H9 (cell line): ENCODE measurements around the gene DIP2C. TPM values are rescaled to one million over a fixed set of nuclear protein-coding genes. Genes with fewer than 3 reads are reported as not detected.

Source experiments
- DNase-seq: peaks from one replicate; pipeline ENCODE4 v3.0.0-alpha.2; 2017
- H2AFZ ChIP-seq: one replicate; pipeline ENCODE4 v1.6.1; 2013; ENCODE audit warnings: mild to moderate bottlenecking, low read length, control low read depth, moderate library complexity
- H2AK5ac ChIP-seq: 2 replicates; pipeline ENCODE4 v1.6.1; 2013; ENCODE audit warnings: low read length, control low read depth, mixed read lengths; ENCODE audit not compliant: insufficient read length
- H2BK120ac ChIP-seq: one replicate; pipeline ENCODE4 v1.6.1; 2013; ENCODE audit warnings: low read depth, mild to moderate bottlenecking, low read length, control low read depth, inconsistent platforms; ENCODE audit not compliant: poor library complexity, severe bottlenecking
- H2BK12ac ChIP-seq: 2 replicates; pipeline ENCODE4 v1.6.1; 2013; ENCODE audit warnings: low read length, control low read depth, mixed read lengths, low read depth; ENCODE audit not compliant: insufficient read length
- H2BK15ac ChIP-seq: 2 replicates; pipeline ENCODE4 v1.6.1; 2013; ENCODE audit warnings: low read depth, low read length, control low read depth
- H2BK20ac ChIP-seq: one replicate; pipeline ENCODE4 v1.6.1; 2013; ENCODE audit warnings: low read depth, mild to moderate bottlenecking, low read length, control low read depth, inconsistent platforms; ENCODE audit not compliant: poor library complexity, severe bottlenecking
- H2BK5ac ChIP-seq: 2 replicates; pipeline ENCODE4 v1.6.1; 2013; ENCODE audit warnings: low read length, control low read depth, mixed read lengths; ENCODE audit not compliant: insufficient read length
- H3K14ac ChIP-seq: 2 replicates; pipeline ENCODE4 v1.6.1; 2013; ENCODE audit warnings: low read length, control low read depth; ENCODE audit not compliant: insufficient read depth
- H3K18ac ChIP-seq: 2 replicates; pipeline ENCODE4 v1.6.1; 2013; ENCODE audit warnings: low read depth, mild to moderate bottlenecking, mixed read lengths, low read length, control low read depth; ENCODE audit not compliant: insufficient read length
- H3K23ac ChIP-seq: 2 replicates; pipeline ENCODE4 v1.6.1; 2013; ENCODE audit warnings: low read length, control low read depth, mixed read lengths, low read depth; ENCODE audit not compliant: insufficient read length
- H3K23me2 ChIP-seq: 2 replicates; pipeline ENCODE4 v1.6.1; 2013; ENCODE audit warnings: low read depth, mild to moderate bottlenecking, mixed read lengths, low read length, control low read depth; ENCODE audit not compliant: insufficient read length, poor library complexity, severe bottlenecking
- H3K27ac ChIP-seq: 2 replicates; pipeline ENCODE4 v1.5.1; 2013; ENCODE audit warnings: low read length, control low read depth, mixed read lengths, low read depth; ENCODE audit not compliant: insufficient read length
- H3K27me3 ChIP-seq: 2 replicates; pipeline ENCODE4 v1.6.1; 2013; ENCODE audit warnings: low read length, control low read depth, inconsistent platforms; ENCODE audit not compliant: insufficient read depth
- H3K4ac ChIP-seq: 2 replicates; pipeline ENCODE4 v1.6.1; 2013; ENCODE audit warnings: low read depth, mild to moderate bottlenecking, control low read depth, inconsistent platforms, low read length, moderate library complexity
- H3K4me1 ChIP-seq: 2 replicates; pipeline ENCODE4 v1.6.1; 2013; ENCODE audit warnings: low read length, control low read depth, inconsistent platforms; ENCODE audit not compliant: insufficient read depth
- H3K4me2 ChIP-seq: 2 replicates; pipeline ENCODE4 v1.6.1; 2013; ENCODE audit warnings: low read length, control low read depth, mixed read lengths; ENCODE audit not compliant: insufficient read length, insufficient read depth
- H3K56ac ChIP-seq: 2 replicates; pipeline ENCODE4 v1.6.1; 2013; ENCODE audit warnings: low read depth, mild to moderate bottlenecking, mixed read lengths, low read length, control low read depth; ENCODE audit not compliant: insufficient read length
- H3K79me1 ChIP-seq: 2 replicates; pipeline ENCODE4 v1.6.1; 2013; ENCODE audit warnings: low read depth, mild to moderate bottlenecking, moderate library complexity, low read length, control low read depth, inconsistent platforms; ENCODE audit not compliant: insufficient read depth, poor library complexity, severe bottlenecking
- H3K79me2 ChIP-seq: 2 replicates; pipeline ENCODE4 v1.6.1; 2013; ENCODE audit warnings: low read length, control low read depth, inconsistent platforms; ENCODE audit not compliant: insufficient read depth
- H3K9ac ChIP-seq: 2 replicates; pipeline ENCODE4 v1.6.1; 2013; ENCODE audit warnings: low read length, control low read depth, mixed read lengths; ENCODE audit not compliant: insufficient read length; ENCODE audit errors: extremely low read depth
- H3K9me3 ChIP-seq: one replicate; pipeline ENCODE4 v1.6.1; 2013; ENCODE audit warnings: low read depth, low read length, inconsistent platforms; ENCODE audit not compliant: control insufficient read depth
- H3T11ph ChIP-seq: one replicate; pipeline ENCODE4 v1.6.1; 2013; ENCODE audit warnings: mild to moderate bottlenecking, low read length, control low read depth, inconsistent platforms
- H4K20me1 ChIP-seq: one replicate; pipeline ENCODE4 v1.6.1; 2013; ENCODE audit not compliant: control insufficient read depth, insufficient read length, insufficient read depth
- H4K5ac ChIP-seq: 2 replicates; pipeline ENCODE4 v1.6.1; 2013; ENCODE audit warnings: low read depth, mild to moderate bottlenecking, mixed read lengths, low read length, control low read depth; ENCODE audit not compliant: insufficient read length
- H4K8ac ChIP-seq: replicated peaks from 2 replicates; pipeline ENCODE4 v1.6.1; 2013; ENCODE audit warnings: low read length, control low read depth, mixed read lengths, low read depth; ENCODE audit not compliant: insufficient read length
- H4K91ac ChIP-seq: 2 replicates; pipeline ENCODE4 v1.6.1; 2013; ENCODE audit warnings: low read depth, mild to moderate bottlenecking, moderate library complexity, mixed read lengths, low read length, control low read depth; ENCODE audit not compliant: insufficient read length
- H3K27ac Mint-ChIP-seq, 3 experiments: 2 replicates in 2 of 3; 3 replicates in 1 of 3; pipeline ENCODE4 v1.8.0; 2020 to 2021; ENCODE audit warnings: mixed read lengths in 3 of 3, mild to moderate bottlenecking in 1 of 3, moderate library complexity in 1 of 3
- H3K27me3 Mint-ChIP-seq: 2 replicates; pipeline ENCODE4 v1.8.0; 2021; ENCODE audit warnings: low read depth, mild to moderate bottlenecking, moderate library complexity, mixed read lengths
- H3K36me3 Mint-ChIP-seq, 3 experiments: 2 replicates in 2 of 3; 3 replicates in 1 of 3; pipeline ENCODE4 v1.8.0; 2020 to 2021; ENCODE audit warnings: low read depth in 3 of 3, mixed read lengths in 3 of 3; ENCODE audit not compliant: insufficient read depth in 1 of 3
- H3K4me1 Mint-ChIP-seq, 2 experiments: 2 replicates each; pipeline ENCODE4 v1.8.0; 2020; ENCODE audit warnings: mixed read lengths in 2 of 2
- H3K4me3 Mint-ChIP-seq, 2 experiments: 2 replicates in 1 of 2; 3 replicates in 1 of 2; pipeline ENCODE4 v1.8.0; 2020 to 2021; ENCODE audit warnings: mild to moderate bottlenecking in 2 of 2, mixed read lengths in 2 of 2, moderate library complexity in 1 of 2
- H3K9me3 Mint-ChIP-seq, 2 experiments: 2 replicates in 1 of 2; 3 replicates in 1 of 2; pipeline ENCODE4 v1.8.0; 2020; ENCODE audit warnings: mild to moderate bottlenecking in 2 of 2, mixed read lengths in 2 of 2, moderate library complexity in 1 of 2
- CTCF ChIP-seq: fragments of 200-600 bp; sonication (generic); conservative IDR thresholded peaks from 3 replicates; pipeline ENCODE4 v1.8.0; 2021; ENCODE audit warnings: antibody characterized with exemption, mild to moderate bottlenecking
- WGBS: extraction: QIAGEN DNeasy Blood & Tissue Kit; methylation state at CpG from one replicate; pipeline ENCODE4 v1.1.7; 2013; ENCODE audit warnings: missing lambda C conversion rate, low lambda C conversion rate, mixed read lengths; ENCODE audit not compliant: insufficient read length; ENCODE audit errors: extremely low coverage; 5-methylcytosine and 5-hydroxymethylcytosine counted together
- total RNA-seq: library from RNA; stranded (reverse); gene quantifications from 2 replicates; pipeline ENCODE4 v1.2.1, GENCODE V29; 2021

The DIP2C gene
- total RNA-seq, 1 experiment from 2014 or later = 7.9 TPM

GRCh38 chr10:558364-558763 is 131.1 kb downstream of the DIP2C start:
- Histone ChIP-seq H4K8ac (no peak overlapping the region), H3K9ac (no peak overlapping the region), H2BK5ac (no peak overlapping the region), H2AFZ (no peak overlapping the region), H3K56ac (no peak overlapping the region), H3K18ac (no peak overlapping the region), H3K27ac (no peak overlapping the region), H3K4me2 (no peak overlapping the region), H4K5ac (no peak overlapping the region), H2BK120ac (no peak overlapping the region), H2BK12ac (no peak overlapping the region), H3T11ph (no peak overlapping the region), H3K79me2 (peaks cover 1% of the 10 kb centered on the region; the same call in 1 of the 2 replicates), H3K23me2 (no peaks in the 10 kb centered on the region), H2AK5ac (no peak overlapping the region), H3K4me1 (peaks cover 11% of the 10 kb centered on the region; the same call in 1 of the 2 replicates), H2BK15ac (no peak overlapping the region), H3K27me3 (no peaks in the 10 kb centered on the region), H3K9me3 (no peaks in the 10 kb centered on the region), H2BK20ac (no peak overlapping the region), H4K91ac (no peak overlapping the region), H3K4ac (no peak overlapping the region), H4K20me1 (no peaks in the 10 kb centered on the region), H3K79me1 (no peaks in the 10 kb centered on the region), H3K14ac (no peak overlapping the region; the same call in 1 of the 2 replicates), H3K23ac (no peak overlapping the region)
- Mint-ChIP-seq H3K9me3 (no peaks in the 10 kb centered on the region; a peak in 1 of 5 replicates), H3K27me3 (peaks cover 2% of the 10 kb centered on the region; the same call in 1 of the 2 replicates), H3K27ac (peak overlapping the region in 2 of 3 experiments; percentile 9 to 35; a peak in 1 of 7 replicates), H3K36me3 (peaks cover 0 to 3% (median 0%) of the 10 kb centered on the region in 3 experiments; a peak in 3 of 7 replicates), H3K4me1 (peaks cover 45 to 47% of the 10 kb centered on the region in 2 experiments), H3K4me3 (no peak overlapping the region)
- no peak for DNase-seq
- TF ChIP-seq CTCF = no peak
- no CpG with 5 or more reads among the region's 17 CpGs for WGBS
